ENCODE measurements around the gene TNFRSF18.

The TNFRSF18 gene

DNA sequence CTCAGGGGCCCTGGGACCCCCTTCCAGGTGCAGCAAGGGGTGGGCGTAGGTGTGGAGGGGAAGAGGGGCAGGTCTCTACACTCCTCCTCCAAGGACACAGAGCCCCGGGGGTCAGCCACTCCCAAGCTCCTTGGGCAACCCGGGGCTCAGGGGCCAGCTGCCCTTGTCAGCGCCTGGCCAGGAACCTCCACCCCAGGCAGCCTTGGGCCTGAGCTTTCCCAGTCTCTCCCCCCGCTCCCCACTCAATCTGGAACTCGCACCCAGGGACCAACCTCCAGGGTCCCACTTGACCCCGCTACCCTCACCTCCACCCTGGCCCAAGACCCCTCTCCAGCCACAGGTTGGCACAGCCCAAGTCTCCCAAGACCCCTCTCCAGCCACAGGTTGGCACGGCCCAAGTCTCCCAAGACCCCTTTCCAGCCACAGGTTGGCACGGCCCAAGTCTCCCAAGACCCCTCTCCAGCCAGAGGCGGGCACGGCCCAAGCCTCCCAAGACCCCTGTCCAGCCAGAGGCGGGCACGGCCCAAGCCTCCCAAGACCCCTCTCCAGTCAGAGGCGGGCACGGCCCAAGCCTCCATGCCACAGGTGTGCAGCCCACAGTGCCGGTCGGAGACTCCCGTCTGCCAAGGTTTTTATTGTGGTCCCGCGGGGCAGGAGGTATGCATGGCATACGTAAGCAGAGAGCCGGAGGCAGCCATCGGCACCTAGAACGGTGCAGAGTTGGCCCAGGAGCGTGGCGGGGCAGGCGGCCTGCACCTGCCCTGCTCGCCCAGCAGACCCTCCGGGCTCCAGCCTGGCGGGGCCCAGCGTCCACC lies 4.5 kb upstream of the TNFRSF18 start:
- no peak for DNase-seq

DNA sequence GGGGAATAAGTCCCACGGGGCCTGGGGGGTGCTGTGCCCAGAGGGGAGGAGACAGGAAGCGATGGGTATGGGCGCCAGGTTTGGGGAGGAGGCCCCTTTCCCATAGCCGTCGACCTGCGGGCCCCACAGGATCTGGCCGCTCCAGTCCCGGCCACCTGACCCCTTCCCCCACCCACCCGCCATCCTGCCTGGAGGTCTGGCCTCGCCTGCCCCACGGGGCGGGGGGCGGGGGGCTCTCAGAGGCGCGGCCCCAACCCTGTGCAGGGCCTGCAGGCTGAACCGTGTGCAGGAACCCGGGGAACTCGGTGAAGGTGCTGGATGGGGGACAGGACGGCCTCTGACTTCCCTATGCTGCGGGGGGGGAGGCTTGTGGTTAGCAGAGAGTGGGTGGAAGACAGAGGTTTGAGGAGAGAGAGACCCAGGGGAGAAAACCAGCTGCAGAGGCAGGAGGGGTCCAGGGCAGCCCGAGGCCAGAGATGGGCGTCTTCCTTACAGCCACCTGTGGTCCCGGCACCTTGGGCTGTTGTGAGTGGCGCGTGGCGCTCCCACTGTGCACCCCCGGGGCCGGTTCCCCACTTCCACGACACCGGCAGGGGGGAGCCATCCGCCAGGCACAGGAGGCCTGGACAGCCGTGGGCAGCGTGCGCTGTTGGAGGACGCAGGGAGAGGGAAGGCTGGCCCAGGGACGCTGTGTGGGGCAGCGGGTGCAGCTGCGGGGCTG lies 2.5 kb upstream of the TNFRSF18 start:
- DNase-seq, result no peak

DNA sequence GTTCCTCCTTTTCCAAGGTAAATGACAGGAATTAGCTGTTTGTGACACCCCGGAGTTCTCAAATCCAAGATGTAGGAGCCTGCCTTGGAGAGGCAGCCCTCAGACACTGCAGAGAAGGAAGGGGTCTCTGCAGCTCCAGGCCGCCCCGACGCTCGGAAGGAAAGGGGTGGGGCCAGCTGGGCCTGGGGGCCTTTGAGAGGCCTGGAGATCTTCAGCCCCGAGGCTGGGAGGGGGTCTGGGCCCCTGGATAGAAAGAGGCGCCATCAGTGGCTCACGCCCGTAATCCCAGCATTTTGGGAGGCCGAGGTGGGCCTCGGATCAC lies 1.1 kb upstream of the TNFRSF18 start:
- DNase-seq, result no peak

DNA sequence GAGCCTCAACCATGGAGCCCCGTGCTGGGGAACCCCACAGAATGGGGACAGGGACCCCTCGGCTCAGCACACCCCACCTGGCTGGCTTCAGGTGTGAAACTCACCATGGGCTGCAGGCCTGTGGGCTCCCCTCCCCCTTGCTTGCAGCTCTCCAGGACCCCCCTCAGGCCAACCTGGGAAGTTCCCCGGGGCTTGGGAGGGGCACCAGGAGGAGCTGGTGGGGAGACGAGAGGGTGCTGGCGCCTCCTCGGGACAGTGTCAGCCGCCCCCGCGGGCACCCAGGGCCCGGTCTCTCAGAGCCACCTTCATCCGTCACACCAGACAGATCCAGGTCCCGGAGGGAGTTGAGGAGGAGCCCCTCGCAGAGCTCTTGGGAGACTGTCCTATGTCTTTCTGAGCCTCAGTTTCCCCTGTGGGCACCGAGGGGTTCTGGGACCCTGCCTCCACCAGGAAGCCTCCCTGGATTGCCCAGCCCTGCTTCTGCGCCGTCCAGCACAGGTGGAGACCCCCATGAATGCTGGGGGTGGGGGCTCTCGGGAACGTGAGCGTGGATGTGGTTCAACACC lies 657 bp upstream of the TNFRSF18 start:
- no peak for DNase-seq

DNA sequence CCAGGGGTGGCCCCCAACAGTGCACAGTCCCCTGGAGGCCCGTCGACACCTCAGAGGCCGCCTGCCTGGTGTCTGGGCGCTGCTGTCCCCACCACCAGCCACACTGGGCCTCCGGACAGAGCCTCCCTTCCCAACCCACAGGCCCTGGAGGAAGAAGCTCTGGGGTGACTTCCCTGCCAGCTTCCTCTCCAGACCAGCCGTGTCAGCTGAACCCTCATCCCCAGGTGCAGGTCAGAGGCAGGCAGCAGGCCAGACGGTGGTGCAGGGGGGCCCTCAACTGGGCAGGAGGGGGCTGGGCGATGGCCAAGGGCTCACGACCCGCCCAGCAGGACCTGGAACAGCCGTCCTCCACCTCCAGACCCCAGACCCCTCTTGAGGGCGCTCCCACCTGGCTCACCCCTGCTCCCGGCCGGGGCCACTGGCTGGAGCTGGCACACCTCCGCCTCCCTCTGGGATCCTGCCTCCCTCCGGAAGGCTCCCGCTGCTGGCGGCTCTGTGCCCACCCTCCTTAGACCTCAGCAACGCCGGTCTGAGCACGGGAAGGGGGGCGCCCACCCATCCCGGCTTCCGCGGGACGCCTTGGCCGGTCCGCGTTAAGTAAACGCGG lies 520 bp downstream of the TNFRSF18 start:
- DNase-seq, result no peak

DNA sequence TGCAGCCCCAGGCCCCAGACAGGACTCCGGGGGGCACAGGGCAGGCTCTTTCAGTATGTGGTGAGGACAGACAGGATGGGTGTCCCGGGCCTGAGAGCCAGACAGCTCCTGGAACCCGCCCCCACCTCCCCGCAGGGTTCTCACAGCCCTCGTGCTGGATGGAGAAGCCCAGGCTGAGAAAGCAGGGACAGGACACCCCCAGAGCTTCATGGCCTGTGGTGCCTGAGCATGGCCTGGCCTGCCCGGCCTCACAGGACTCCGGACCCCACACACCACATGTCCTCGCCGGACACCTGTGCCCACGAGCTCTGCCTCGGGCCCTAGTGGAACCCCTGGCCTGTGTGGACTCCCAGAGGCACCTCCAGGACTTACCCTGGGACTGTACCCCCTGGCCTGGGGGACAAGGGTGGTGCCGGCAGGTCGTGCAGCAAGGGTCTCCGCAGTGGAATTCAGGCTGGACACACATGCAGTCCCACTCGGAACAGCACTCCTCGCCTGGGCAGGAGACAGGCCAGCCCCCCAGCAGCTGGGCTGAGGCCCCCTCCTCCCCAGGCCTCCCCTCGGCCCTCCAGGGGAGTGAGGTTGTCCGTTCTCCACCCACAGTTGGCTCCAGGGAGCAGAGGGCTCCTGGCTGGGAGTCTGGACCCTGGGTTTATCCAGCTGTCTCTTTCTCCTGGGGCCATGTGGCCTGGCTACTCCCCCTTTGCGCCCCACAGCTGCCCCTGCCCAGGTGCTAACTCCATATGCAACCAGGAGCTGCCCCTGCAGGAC lies 1.2 kb downstream of the TNFRSF18 start:
- no peak for DNase-seq

DNA sequence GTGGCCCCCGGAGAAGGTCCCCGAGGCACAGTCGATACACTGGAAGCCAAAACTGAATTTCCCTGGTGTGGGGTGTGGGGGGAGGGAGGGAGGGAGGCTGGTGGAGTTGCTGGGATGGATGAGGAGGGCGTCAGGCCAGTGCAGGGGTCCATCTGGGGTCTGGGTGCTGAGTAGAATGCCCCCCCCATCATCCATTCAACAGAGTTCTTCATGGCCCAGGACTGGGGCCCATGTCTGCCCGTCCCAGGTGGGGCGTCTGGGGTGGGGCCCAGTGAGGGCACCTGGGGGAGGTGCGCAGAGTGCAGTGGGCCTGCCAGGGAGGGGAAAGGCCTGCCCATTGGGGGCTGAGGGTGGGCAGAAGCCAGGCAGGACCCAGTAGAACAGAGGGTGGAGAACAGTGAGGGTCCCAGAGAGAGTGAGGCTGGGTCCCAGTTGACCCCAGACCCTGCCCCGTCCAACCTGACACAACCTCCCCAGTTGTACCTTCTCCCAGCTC lies 1.9 kb downstream of the TNFRSF18 start:
- DNase-seq, result no peak

DNA sequence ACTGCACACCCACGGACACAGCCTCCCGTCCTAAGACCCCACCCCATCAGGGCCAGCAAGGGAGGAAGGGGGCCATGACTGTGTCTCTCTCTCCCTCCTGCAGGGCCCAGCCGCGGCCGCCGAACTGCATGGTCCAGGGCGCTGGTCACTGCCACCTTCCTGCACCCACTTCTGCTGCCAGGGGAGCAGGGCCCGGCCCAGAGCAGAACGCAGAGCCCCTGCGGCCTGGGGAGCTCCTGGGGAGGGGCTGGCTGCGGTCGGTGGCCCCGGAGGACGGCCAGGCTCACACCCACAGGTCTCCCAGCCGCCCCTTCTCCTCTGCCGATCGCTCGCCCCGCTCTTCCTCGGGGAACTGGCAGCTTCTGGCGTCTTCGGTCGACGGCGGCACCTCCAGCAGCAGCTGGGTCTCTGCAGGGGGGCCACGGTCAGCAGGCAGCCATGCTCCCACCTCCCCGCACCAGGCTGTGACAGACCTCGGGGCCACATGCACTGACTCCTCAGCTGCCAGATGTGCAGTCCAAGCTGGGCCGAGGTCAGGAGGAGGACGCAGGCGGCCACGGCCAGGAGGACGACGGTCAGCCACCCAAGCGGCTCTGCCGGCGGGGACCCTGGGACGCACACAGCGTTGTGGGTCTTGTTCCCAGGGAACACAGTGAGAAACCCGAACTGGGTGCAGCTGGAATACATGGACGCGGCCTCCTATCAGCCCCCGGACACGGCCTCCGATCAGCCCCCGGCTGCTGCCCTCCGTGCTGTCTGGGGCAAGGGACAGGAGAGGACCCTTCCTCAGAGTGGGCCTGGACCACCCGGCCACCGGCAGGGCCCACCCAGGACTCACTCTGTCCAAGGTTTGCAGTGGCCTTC lies 2.6 kb downstream of the TNFRSF18 start:
- DNase-seq, result no peak

DNA sequence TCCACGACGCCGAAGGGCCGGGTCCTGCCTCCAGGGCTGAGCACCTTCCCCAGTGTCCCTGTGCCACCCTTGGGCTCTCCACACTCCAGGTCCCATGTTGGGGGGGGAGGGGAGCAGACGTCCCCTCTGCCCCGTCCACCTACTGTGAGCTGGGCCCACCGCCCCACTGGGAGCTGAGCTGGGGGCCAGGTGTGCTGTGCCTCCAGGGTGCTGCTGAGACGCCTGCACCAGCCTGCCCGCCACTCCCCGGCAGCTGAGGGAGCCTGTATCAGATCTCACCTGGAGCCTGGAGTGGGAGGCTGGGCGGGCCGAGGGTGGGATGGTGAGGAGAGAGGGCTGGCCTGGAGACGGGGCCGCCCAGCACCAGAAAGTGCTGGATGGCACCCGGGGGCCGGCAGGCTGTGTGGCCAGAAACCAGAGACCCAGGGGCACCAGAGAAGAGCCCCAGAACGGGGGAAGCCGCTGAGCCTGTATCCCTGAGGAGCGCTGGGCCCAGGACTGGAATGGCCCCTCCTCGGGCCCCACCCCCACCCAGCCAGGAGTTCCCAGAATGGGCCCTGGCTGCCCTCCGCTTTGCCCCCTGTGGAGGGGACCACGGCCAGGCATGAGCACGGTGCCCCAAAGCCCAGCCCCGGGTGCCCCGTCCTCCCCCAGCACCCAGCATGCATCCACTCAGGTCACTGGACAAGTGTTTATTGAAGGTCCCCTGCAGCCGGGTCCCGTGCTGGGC lies 3.4 kb downstream of the TNFRSF18 start:
- DNase-seq, result no peak

DNA sequence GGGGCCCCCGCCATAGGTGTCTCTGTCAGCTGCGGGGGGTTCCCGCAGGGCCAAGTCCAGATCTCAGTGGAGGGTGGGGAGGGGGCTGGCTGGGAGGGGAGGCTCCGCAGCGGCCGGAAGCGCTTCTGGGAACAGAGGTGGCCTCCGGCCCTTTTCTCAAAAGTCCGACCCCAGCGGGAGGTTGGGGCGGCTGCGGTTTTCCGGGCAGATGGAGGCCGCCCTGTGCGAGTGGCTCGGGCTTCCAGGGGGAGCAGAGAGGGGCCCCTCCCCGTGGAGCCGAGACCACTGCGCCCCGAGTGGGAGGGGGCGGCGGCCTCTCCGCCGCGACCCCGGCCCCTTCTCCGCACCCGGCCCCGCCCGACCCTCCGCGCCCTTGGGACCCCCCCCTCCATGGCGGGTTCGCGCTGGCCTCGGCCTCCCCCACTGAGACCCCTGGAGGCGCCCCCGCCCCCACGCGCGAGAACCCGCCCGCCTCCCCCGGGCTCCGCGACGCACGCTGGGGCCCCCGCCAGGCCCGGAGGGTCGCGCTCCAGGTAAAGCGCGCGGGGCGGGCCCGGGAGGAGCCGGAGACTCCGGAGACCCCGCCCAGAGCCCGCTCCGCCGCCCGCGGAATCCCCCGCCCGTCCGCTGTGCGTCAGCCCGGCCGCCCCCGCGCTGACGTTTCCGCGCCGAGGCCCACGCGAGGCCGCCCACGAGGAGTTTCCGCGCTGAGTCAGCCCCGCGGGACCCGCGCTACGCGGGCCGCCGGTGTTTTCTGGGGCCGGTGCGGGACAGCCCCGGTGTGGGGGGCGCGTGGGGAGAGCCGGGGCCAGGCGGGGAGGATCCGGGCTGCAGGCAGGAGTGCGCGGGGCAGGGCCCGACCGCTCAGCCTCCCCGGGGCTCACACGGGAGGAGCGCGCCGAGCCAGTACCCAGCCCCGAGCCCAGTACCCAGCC lies 5.2 kb downstream of the TNFRSF18 start:
- DNase-seq, result no peak

DNA sequence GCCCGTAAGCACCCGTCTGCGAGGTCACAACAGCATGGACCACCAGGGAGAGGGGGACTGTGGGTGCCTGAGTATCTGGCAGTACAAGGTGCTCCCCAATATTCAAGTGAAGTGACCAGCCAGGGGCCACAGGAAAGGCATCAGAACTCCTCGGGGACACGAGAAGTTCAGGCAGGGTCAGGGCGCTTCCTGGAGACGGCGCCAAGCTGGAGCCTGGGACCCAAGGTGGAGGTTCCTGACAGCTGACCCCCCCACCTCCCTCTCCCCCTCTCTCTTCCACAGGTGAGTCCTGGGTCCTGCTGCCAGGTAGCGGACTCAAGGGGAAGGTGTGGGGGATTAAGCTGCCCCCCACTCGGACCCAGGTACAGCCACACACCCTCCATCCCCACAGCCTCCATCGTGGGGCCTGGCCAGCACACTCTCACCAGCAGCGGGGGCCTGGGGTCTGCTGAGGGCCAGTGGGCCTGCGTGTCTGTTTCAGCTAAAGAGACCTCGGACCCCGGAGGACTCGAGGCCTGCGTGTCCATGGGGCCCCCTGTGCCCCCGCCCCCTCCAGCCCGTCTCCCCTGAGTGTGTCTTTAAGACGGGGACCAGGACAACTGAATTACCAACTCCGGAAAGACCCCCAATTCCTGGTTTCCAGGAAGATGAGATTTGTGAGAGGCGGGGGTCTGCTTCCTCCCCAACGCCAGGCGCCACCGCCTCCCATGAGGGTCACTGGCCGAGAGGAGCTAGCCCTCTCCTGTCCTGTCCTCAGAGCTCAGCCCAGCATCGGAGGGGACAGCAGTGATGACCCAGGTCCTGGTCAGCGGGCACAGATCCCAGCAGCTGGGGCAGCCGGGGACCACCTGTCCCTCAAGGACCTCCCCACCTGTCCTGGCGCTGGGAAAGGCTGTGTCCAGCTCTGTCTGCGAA lies 6.2 kb downstream of the TNFRSF18 start:
- DNase-seq, result no peak

DNA sequence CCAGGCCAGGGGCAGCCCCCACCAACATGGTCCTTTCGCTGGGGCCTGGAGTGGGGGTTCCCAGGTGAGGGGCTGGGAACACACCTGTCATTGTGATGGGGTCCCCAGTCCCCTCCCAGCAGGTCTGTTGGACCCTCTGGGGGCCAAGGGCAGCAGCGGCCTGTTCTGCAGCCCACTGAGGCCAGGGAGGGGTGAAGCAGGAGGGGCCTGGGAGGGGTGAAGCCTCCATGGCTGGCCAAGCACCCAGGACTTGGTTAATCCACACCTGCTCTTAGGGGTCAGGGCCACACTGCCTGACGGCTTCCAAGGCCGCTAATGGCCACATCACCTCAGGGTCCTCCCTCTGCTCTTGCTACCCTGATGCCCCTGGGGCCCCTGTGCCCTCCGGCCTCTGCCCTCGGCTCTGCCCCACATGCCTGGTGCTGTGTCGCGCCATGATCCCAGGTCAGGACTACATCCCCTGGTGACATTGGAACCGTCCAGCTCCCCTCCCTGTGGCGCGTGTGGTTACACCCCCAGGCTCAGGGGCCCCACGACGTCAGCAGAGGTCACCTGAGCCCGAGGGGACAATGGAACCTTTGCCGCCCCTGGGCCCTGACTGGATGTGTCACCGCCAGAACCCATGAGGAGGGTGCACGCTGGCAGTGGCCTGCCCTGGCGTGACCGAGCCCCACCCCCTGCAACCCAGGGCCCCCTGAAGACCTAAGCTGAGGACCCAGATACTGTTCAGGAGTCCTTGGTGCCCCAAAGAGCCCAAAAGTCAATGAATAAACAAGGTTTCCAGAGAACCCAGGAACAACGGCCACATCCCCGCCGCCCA lies 7.0 kb downstream of the TNFRSF18 start:
- no peak for DNase-seq

DNA sequence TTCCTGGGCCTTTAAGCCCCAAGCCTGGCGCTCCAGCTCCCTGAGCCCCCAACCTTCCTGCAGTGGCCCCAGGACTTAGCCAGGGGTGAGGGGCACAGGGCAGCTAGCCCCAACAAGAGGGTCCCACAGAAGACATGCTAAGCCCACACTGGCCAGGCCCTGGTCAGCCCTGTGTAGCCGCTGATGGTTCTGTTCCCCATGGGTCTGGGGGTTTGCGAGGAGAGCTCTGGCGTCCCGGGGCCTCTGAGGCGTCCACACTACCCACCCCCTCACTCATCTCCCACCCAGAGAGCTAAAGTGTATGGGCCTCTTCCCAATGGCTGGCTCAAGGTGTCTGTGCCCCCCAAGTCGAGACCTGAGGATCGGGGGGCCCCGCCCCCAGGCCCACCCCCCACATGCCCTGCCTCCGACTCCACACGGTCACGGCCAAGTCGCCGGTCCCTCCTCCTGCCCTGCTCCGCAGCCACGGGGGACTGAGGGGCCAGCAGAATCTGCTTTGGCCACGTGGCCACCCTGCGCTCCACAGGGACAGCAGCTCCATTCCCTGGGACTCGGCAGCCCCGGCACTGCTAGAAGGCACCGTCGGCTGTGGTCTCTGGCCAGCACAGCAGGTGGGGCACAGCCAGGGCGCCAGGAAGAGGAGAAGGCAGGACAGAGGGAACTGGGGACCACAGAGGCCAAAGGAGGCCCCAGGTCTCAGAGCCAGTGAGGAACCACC lies 7.8 kb downstream of the TNFRSF18 start:
- no peak for DNase-seq

DNA sequence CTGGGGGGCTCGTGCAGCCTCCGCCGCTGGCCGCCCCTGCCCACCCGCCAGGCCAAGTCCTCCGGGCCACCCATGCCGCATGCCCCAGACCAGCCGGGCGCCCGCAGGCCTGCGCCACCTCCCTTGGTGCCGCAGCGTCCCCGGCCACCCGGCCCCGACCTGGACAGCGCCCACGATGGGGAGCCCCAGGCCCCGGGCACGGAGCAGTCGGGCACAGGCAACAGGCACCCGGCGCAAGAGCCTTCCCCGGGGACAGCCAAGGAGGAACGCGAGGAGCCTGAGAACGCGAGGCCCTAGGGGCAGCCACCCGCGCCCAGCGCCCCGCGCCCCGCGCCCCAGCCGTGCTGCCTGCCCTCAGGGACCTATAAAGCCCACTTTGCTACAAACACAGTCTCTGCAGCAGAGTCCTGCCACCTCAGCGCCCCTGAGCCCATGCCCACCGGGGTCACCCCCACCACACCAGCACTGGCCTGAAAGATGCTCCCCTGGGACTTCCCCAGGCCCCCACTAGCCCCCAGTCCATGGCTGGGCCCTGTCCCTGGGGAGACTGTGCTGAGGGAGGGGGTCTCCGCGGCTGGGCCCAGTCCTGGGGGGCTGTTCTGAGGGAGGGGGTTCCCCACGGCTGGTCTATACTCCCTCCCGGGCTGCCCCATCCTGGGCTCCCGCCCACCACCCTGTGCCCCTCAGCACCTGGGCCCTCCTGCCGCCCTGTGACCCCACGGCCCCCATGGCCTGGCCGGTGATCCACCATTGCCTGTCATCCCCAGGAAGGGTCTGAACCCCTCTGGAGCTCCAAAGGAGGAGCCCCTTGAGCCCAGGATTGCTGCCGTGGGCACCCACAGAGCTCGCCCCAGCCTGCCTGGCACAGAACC lies 8.6 kb downstream of the TNFRSF18 start:
- DNase-seq, result no peak

DNA sequence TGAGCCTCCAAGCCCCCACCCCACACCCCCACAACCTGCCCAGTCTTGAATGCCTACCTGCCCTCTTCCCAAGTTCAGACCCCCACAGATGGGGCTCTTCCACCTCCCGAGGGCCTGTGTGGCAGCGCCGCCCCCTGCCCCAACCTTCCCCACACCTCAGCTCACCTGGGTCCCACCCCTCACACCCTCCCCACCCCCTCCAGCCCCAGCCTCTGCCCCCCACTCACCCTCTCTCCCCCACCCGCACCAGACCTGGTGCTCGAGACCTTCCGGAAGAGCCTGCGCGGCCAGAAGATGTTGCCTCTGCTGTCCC lies 9.2 kb downstream of the TNFRSF18 start:
- DNase-seq, result no peak

DNA sequence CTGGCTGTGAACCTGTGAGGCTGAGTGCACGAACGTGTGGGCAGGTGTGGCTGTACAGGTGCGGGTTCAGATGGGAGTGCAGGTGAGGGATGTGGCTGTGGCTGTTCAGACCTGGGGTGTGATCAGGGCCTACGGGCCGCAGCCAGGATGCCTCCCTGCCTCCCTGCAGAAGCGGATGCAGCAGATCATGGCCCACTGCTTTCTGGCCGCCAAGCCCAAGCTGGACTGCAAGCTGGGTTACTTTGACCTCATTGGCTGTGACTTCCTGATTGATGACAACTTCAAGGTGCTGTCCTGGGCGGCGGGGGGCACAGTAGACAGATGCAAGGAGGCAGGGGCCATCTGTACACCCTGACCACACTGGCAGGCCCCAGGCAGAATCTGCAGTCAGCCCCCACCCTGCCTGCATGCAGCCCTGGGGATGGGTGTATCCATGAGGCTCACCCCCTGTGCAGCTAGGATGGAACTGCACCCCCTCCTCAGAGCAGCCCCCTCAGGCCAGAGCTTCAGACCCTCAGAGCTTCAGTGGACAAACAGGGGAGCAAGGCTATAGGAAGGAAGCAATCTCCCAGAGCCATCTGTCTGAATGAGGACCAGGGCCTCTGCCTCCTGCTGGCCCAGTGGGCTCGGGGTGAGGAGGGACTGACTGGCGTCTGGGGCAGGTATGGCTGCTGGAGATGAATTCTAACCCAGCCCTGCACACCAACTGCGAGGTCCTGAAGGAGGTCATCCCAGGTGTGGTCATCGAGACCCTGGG lies 9.8 kb downstream of the TNFRSF18 start:
- no peak for DNase-seq
